GM23338 (cell line): ENCODE measurements around the gene VSTM1. TPM values are rescaled to one million over a fixed set of nuclear protein-coding genes. Genes with fewer than 3 reads are reported as not detected.

ENCODE experiments used
- ATAC-seq: fragments of 200-7000 bp; cut with Tn5 transposase; 3 replicates; pipeline ENCODE4 v1.9.1; 2020
- DNase-seq: peaks from one replicate; pipeline ENCODE4 v3.0.0-alpha.2; 2015; ENCODE audit warnings: low spot score
- H2AFZ ChIP-seq: fragments of 200-600 bp; sonication (generic); 2 replicates; pipeline ENCODE4 v1.8.0; 2016; ENCODE audit warnings: antibody characterized with exemption, mild to moderate bottlenecking, moderate library complexity
- H3F3A ChIP-seq: fragments of 200-600 bp; sonication (generic); replicated peaks from 2 replicates; pipeline ENCODE4 v1.8.0; 2017; ENCODE audit warnings: antibody characterized with exemption, mixed run types, low read depth
- H3K27ac ChIP-seq: fragments of 200-600 bp; sonication (generic); 2 replicates; pipeline ENCODE4 v1.6.1; 2016; ENCODE audit warnings: low read depth
- H3K27me3 ChIP-seq: fragments of 200-600 bp; sonication (generic); 2 replicates; pipeline ENCODE4 v1.8.0; 2016; ENCODE audit warnings: mild to moderate bottlenecking, mixed run types, moderate library complexity; ENCODE audit not compliant: insufficient read depth
- H3K36me3 ChIP-seq: fragments of 200-600 bp; sonication (generic); 2 replicates; pipeline ENCODE4 v1.8.0; 2016; ENCODE audit warnings: mild to moderate bottlenecking; ENCODE audit not compliant: insufficient read depth
- H3K4me1 ChIP-seq: fragments of 200-600 bp; sonication (generic); 2 replicates; pipeline ENCODE4 v1.8.0; 2016; ENCODE audit warnings: mild to moderate bottlenecking, moderate library complexity; ENCODE audit not compliant: insufficient read depth
- H3K4me2 ChIP-seq: fragments of 200-600 bp; sonication (generic); 2 replicates; pipeline ENCODE4 v1.7.1; 2017; ENCODE audit warnings: mixed run types
- H3K4me3 ChIP-seq: fragments of 200-600 bp; sonication (generic); 2 replicates; pipeline ENCODE4 v1.6.1; 2016; ENCODE audit warnings: mixed run types
- H3K79me2 ChIP-seq: fragments of 200-600 bp; sonication (generic); replicated peaks from 2 replicates; pipeline ENCODE4 v1.8.0; 2017; ENCODE audit warnings: mild to moderate bottlenecking; ENCODE audit not compliant: insufficient read depth
- H3K9me2 ChIP-seq: fragments of 200-600 bp; sonication (generic); 2 replicates; pipeline ENCODE4 v1.8.0; 2017; ENCODE audit not compliant: insufficient read depth
- H4K20me1 ChIP-seq: fragments of 200-600 bp; sonication (generic); replicated peaks from 2 replicates; pipeline ENCODE4 v1.8.0; 2017; ENCODE audit warnings: mild to moderate bottlenecking; ENCODE audit not compliant: insufficient read depth
- H3K27ac Mint-ChIP-seq: 2 replicates; pipeline ENCODE4 v1.8.0; 2020; ENCODE audit warnings: inconsistent platforms, mild to moderate bottlenecking, moderate library complexity, mixed read lengths
- H3K27me3 Mint-ChIP-seq: 3 replicates; pipeline ENCODE4 v1.8.0; 2022; ENCODE audit warnings: low read depth, mild to moderate bottlenecking, moderate library complexity, mixed read lengths, inconsistent platforms; ENCODE audit not compliant: insufficient read depth, poor library complexity
- H3K36me3 Mint-ChIP-seq: 3 replicates; pipeline ENCODE4 v1.8.0; 2021; ENCODE audit warnings: low read depth, mild to moderate bottlenecking, inconsistent platforms, moderate library complexity, mixed read lengths
- H3K4me1 Mint-ChIP-seq: 3 replicates; pipeline ENCODE4 v1.8.0; 2020; ENCODE audit warnings: mild to moderate bottlenecking, inconsistent platforms, mixed read lengths
- H3K4me3 Mint-ChIP-seq: 3 replicates; pipeline ENCODE4 v1.8.0; 2021; ENCODE audit warnings: moderate library complexity, mild to moderate bottlenecking, inconsistent platforms, mixed read lengths
- H3K9me3 Mint-ChIP-seq: 3 replicates; pipeline ENCODE4 v1.8.0; 2020; ENCODE audit warnings: moderate library complexity, mild to moderate bottlenecking, inconsistent platforms, mixed read lengths
- CTCF ChIP-seq, 2 experiments: fragments of 200-600 bp in 1 of 2; sonication (generic) in 1 of 2; conservative IDR thresholded peaks; 2 replicates each; pipeline versions ENCODE4 v1.5.1 to v1.6.1; 2016 to 2017; ENCODE audit warnings: antibody characterized with exemption in 2 of 2, low read depth in 2 of 2, mild to moderate bottlenecking in 2 of 2, moderate library complexity in 1 of 2
- REST ChIP-seq: IDR thresholded peaks from one replicate; pipeline ENCODE4 v1.6.1; 2018; ENCODE audit warnings: antibody characterized with exemption; ENCODE audit not compliant: unreplicated experiment
- ZNF114 ChIP-seq: fragments of 250-450 bp; sonication (Bioruptor Pico); IDR thresholded peaks from 2 replicates; pipeline ENCODE4 v1.5.0; 2020; ENCODE audit warnings: mild to moderate bottlenecking, moderate library complexity
- polyA plus RNA-seq: library from polyadenylated mRNA; unstranded; fragments of >200 nt; fragmentation: Nextera tagmentation; extraction: Ambion mirVana; gene quantifications from 2 replicates; pipeline ENCODE4 v1.2.1, GENCODE V29; 2016
- total RNA-seq: library from RNA; depleted of rRNA; stranded (reverse); fragments of >200 nt; shearing (Covaris generic); gene quantifications from 2 replicates; pipeline ENCODE4 v1.2.3, GENCODE V29; 2014
- TF ChIP-seq, protein P1 (sequence below): IDR thresholded peaks from 2 replicates; pipeline ENCODE4 v1.6.1; 2016; ENCODE audit warnings: antibody characterized with exemption

VSTM1 gene
- total and polyA plus RNA-seq, 2 experiments from 2014 or later = not detected

DNA sequence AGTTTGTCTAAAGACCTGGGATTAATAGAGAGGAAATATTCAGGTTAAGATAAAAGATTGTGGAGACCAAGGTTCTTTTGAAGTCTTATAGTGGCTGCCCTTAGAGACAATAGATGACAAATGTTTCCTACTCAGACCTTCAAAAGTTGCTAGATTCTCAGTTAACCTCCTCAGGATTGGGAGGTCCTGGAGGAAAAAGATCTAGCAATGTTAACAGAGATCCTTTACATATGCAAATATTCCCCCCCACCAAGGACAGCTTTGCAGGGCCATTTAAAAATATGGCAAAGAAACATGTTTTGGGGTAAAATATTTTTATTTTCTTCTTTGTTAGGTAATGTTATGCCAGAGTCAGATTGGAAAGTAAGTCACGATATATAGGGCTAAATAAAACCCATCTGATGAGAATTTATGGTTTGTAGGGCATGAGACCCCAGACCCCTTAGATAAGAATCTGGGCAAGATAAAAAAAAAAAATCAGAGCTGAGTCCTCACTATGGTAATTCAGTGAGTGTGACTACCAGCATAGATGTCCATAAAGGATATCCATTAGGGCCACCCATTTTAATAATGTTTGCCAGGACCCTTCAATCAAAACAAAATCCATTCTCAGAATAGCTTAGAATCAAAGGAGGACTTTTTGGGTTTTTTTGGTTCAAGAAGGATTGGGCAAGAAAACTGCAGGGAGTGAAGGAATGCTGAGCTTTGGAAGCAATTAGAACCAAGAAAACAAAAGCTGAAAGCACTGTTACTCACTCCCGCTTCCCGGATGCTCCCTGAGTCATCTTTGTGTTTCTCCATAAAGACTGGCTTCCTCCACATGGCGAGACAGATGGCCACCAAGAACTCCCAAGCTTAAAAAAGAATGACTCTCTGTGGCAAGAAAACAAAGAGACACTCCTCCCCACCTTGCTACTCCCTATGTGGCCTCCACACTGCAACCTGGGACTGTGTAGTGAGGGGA, 28.2 kb downstream of the VSTM1 start:
- peak overlapping the region; percentile 55 for H3K4me2 ChIP-seq
- TF ChIP-seq CTCF (conservative IDR thresholded peaks at IDR 0.05; ENCODE audit: low read depth in 2 of 2) = no peak
- TF ChIP-seq ZNF114 (CRISPR knock-in tag) = peak; percentile 31; the same call in 1 of the 2 replicates
- no peak overlapping the region for H2AFZ ChIP-seq
- H3K79me2 ChIP-seq = no peaks in the 10 kb centered on the region
- H3K4me1 ChIP-seq = peaks cover 26% of the 10 kb centered on the region
- no peaks in the 10 kb centered on the region for H3K36me3 ChIP-seq
- H3K4me1 Mint-ChIP-seq = peaks cover 43% of the 10 kb centered on the region
- H3K36me3 Mint-ChIP-seq = no peaks in the 10 kb centered on the region
- no peak overlapping the region; the same call in 1 of the 2 replicates for H3K4me3 ChIP-seq
- H3K27me3 Mint-ChIP-seq = peaks cover 7% of the 10 kb centered on the region
- peak overlapping the region; percentile 95 for H3K27ac Mint-ChIP-seq
- no peaks in the 10 kb centered on the region for H3K9me2 ChIP-seq
- no peaks in the 10 kb centered on the region for H4K20me1 ChIP-seq
- no peaks in the 10 kb centered on the region for H3K27me3 ChIP-seq
- ATAC-seq = peak; percentile 67
- DNase-seq = peak; percentile 68
- peaks cover 6% of the 10 kb centered on the region; the same call in 1 of the 3 replicates for H3K9me3 Mint-ChIP-seq
- H3K27ac ChIP-seq = peak overlapping the region; percentile 86
- peaks cover 7% of the 10 kb centered on the region for H3F3A ChIP-seq
- peak overlapping the region; percentile 26 for H3K4me3 Mint-ChIP-seq

DNA sequence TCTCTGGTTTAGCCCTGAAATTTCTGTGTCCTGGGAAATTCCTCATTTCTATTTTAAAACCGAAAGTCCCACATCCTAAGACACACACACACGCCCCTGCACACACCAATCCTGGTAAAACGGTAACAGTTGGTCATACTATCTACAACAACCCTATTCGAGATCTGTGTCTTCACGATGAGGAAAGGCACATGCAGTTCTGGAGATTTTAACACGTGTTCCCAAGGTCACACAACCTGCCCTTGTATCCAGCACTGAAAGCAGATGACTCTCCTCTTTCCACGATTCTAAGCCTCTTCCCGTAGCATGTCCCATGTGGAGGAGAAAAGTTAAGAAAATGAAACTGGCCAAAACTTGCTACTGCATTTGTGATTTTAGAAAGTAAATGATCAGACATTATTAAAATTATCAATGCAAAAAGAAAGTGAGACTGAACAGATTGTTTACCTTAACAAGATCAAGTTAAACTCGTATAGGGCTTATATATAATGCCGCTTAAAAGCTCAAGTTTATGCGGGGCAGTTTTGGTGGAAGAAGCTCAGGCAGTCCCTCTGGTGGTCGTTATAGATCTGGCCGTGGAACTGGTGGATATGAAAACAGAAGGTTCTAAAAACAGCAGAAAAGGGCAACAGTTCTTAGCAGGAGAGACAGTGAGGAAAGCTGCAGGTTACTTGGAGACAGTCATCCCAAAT, 32.7 kb downstream of the VSTM1 start:
- Histone ChIP-seq H3K4me1 (peaks cover 17% of the 10 kb centered on the region), H4K20me1 (no peaks in the 10 kb centered on the region), H3K36me3 (no peaks in the 10 kb centered on the region), H2AFZ (no peak overlapping the region), H3F3A (peaks cover 12% of the 10 kb centered on the region), H3K27ac (0 out of 2 replicates have a peak overlapping the region, but pooled peaks have one; percentile 0), H3K27me3 (no peaks in the 10 kb centered on the region), H3K4me2 (no peak overlapping the region), H3K79me2 (no peaks in the 10 kb centered on the region), H3K4me3 (no peak overlapping the region), H3K9me2 (no peaks in the 10 kb centered on the region)
- TF ChIP-seq CTCF (conservative IDR thresholded peaks at IDR 0.05; ENCODE audit: low read depth in 2 of 2) = peak; percentile 70 to 74
- TF ChIP-seq REST = no peak
- TF ChIP-seq, protein P1, sequence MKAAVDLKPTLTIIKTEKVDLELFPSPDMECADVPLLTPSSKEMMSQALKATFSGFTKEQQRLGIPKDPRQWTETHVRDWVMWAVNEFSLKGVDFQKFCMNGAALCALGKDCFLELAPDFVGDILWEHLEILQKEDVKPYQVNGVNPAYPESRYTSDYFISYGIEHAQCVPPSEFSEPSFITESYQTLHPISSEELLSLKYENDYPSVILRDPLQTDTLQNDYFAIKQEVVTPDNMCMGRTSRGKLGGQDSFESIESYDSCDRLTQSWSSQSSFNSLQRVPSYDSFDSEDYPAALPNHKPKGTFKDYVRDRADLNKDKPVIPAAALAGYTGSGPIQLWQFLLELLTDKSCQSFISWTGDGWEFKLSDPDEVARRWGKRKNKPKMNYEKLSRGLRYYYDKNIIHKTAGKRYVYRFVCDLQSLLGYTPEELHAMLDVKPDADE = no peak
- peak; percentile 71 for DNase-seq
- Mint-ChIP-seq H3K4me3 (no peak overlapping the region), H3K27ac (peak overlapping the region; percentile 37; the same call in 1 of the 2 replicates), H3K27me3 (peaks cover 3% of the 10 kb centered on the region), H3K9me3 (no peaks in the 10 kb centered on the region), H3K4me1 (peaks cover 32% of the 10 kb centered on the region), H3K36me3 (no peaks in the 10 kb centered on the region)
- peak; percentile 30 for ATAC-seq
